ENCODE results near the gene IL22RA2.
"Not testable (repeated sequence)": the region's sequence is repeated elsewhere in the genome, so short reads cannot be mapped to it uniquely, and the experiment has no call there.

The IL22RA2 gene

GRCh38 chr6:137173501-137173900 lies at the start of gene IL22RA2:
Gene IL22RA2 (minus strand): TSS chr6:137173644. CDS start chr6:137161749, 11,895 bp downstream.
- DNase-seq (ENCODE audit: low read depth): no peak

GRCh38 chr6:137222381-137222780 lies 48.9 kb upstream of the IL22RA2 start:
- no peak for DNase-seq (ENCODE audit: low read depth)

- no peak for DNase-seq (ENCODE audit: low read depth)
These were observed 46.3 kb upstream of the IL22RA2 start for GRCh38 chr6:137219664-137220252.

- DNase-seq (ENCODE audit: low read depth): peak; percentile 80
These were observed 45.6 kb upstream of the IL22RA2 start, which contains the start of gene IFNGR1 for GRCh38 chr6:137218917-137219663. Gene IFNGR1 (minus strand): TSS chr6:137219385. CDS start chr6:137219327, 58 bp downstream.

GRCh38 chr6:137218473-137218916 lies 45.1 kb upstream of the IL22RA2 start:
- DNase-seq (ENCODE audit: low read depth): no peak

GRCh38 chr6:137217801-137218472 lies 44.5 kb upstream of the IL22RA2 start:
- DNase-seq (ENCODE audit: low read depth): peak; percentile 29

GRCh38 chr6:137216875-137217553 lies 43.6 kb upstream of the IL22RA2 start:
- DNase-seq (ENCODE audit: low read depth): no peak

GRCh38 chr6:137216106-137216505 lies 42.7 kb upstream of the IL22RA2 start:
- DNase-seq (ENCODE audit: low read depth): no peak

GRCh38 chr6:137215630-137216029 lies 42.2 kb upstream of the IL22RA2 start:
- DNase-seq (ENCODE audit: low read depth): not testable (repeated sequence)

- DNase-seq (ENCODE audit: low read depth): no peak
These were observed 41.5 kb upstream of the IL22RA2 start for GRCh38 chr6:137214931-137215330.

- DNase-seq (ENCODE audit: low read depth): no peak
These were observed 40.4 kb upstream of the IL22RA2 start for GRCh38 chr6:137213813-137214212.

- DNase-seq (ENCODE audit: low read depth): no peak
These were observed 39.9 kb upstream of the IL22RA2 start for GRCh38 chr6:137213331-137213740.

- no peak for DNase-seq (ENCODE audit: low read depth)
These were observed 38.5 kb upstream of the IL22RA2 start for GRCh38 chr6:137211910-137212309.

- DNase-seq (ENCODE audit: low read depth): no peak
These were observed 37.5 kb upstream of the IL22RA2 start for GRCh38 chr6:137210903-137211302.

- DNase-seq (ENCODE audit: low read depth): no peak
These were observed 34.8 kb upstream of the IL22RA2 start for GRCh38 chr6:137208279-137208678.

- not testable (repeated sequence) for DNase-seq (ENCODE audit: low read depth)
These were observed 34.0 kb upstream of the IL22RA2 start for GRCh38 chr6:137207457-137207856.

GRCh38 chr6:137206577-137206976 lies 33.1 kb upstream of the IL22RA2 start:
- DNase-seq (ENCODE audit: low read depth): no peak

- no peak for DNase-seq (ENCODE audit: low read depth)
These were observed 29.8 kb upstream of the IL22RA2 start for GRCh38 chr6:137203256-137203655.

- no peak for DNase-seq (ENCODE audit: low read depth)
These were observed 28.6 kb upstream of the IL22RA2 start for GRCh38 chr6:137202078-137202477.

GRCh38 chr6:137201006-137201405 lies 27.6 kb upstream of the IL22RA2 start:
- DNase-seq (ENCODE audit: low read depth): no peak

GRCh38 chr6:137200288-137200687 lies 26.8 kb upstream of the IL22RA2 start:
- no peak for DNase-seq (ENCODE audit: low read depth)

Data from CMK (cell line).